GF-D8 (cell line): ENCODE results near the gene ODAD3.
"Not testable (repeated sequence)": the region's sequence is repeated elsewhere in the genome, so short reads cannot be mapped to it uniquely, and the experiment has no call there.

ENCODE experiments used
- DNase-seq: peaks from one replicate; lab custom pipeline; 2025; lab: John Stamatoyannopoulos, UW

The ODAD3 gene

DNA sequence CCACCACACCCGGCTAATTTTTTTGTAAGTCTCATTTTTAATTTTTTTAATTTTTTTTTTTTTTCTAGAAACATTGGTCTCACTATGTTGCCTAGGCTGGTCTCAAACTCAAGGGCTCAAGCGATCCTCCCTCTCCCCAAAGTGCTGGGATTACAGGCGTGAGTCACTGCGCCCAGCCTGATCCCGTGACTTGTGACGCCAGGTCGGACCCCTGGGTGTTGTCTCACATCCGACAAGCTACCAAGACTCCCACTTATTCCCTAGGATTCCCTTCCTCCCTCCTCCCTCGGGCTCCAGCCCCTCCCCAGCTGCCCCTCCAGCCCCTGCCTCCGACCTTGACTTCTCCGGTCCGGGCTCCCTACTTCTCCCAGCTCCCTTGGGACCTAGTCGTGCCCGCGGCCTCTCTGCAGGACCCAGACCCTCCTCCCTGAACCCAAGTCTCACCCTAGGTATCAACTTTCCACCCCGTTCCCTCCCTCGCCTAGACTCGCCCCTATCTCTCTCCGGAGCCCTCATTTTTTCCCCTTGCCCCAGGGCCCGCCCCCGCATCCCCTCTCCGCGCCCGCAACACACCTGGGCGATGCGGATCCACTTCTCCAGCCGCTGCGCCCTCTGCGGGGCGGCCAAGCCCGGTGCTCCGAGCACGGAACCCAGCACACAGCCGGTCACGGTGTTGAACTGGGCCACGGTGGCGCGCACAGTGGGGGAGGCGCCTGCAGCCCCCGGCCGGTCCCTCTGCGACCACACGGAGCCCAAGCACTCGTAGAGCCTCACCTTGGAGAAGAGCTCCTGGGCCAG, 28.9 kb downstream of the ODAD3 start:
- no peak for DNase-seq

DNA sequence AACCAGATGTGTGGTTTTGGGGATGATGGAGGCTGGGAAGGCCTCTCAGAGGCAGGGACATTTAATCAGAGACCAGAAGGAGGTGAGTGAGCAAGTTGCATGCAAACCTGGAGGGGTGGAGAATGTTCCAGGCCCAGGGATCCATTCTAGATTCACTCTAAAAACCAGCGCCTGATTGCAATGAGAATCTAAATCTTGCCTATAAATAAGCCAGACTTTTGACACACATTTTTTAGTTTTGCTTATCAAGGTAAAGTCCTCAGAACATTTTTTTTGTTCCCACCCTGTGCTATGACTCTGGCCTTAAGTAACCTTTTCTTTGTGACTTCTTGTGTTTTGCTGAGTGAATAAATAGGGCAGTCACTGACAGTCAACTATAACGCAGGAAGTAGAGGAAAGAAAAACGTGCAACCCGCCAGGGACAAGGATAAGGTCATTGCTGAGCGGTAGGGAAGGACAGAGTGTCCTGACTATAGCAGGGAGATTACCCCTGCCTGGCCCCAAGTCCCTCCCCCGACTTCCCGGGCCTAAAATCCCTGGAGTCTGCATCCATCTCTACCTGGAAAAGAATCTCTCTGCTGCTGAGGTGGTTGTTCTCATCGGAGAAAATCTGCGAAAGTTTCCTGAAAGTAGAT, 30.2 kb downstream of the ODAD3 start:
- DNase-seq = no peak

DNA sequence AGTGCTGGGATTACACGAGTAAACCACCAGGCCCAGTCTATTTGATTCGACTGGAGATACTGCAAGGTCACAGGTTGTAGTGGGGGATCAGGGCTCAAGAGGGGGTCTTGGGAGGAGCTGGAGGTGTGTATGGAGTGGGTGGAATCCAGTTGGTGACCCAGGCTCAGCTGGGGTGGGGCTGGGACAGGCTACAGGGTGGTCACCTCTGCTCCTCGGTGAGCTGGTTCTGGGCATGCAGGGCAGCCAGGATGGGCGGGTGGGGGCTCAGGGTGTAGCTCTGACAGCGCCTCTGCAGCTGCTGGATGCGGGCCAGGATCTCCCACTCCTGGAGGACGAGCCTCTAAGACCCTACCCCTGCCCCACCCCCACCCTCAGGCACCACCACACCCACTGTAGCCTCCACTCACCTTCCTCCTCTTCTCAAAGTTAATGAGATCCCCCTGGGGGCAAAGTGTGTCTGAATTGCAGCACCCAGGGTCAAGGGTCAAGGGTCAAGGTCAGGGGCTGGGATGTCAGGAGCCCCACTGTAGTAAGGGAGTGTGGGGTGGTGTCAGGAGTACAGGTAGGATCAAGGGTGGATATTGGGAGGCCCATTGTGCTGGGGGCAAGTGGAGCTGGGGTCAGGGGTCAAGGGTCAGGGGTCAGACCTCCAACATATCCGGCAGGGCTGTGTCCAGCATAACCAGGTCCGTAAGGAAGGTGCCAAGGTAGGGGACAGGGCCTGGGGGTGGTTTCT, 32.9 kb downstream of the ODAD3 start:
- DNase-seq = no peak

DNA sequence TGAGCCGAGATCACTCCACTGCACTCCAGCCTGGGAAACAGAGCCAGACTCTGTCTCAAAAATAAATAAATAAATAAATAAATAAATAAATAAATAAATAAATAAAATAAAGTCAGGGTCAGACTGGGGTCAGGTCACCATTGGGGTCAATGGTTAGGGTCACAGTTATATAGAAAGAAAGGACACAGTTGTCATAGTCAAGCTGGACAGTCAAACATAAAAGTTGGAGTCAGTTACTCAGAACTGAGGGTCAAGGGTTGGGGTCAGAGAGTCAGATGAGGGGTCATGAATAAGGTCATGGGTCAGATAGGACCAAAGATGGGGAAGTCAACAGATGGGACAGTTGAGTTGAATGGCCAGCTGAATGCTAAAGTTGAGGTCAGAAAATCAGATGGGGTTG, 34.1 kb downstream of the ODAD3 start:
- DNase-seq = no peak

DNA sequence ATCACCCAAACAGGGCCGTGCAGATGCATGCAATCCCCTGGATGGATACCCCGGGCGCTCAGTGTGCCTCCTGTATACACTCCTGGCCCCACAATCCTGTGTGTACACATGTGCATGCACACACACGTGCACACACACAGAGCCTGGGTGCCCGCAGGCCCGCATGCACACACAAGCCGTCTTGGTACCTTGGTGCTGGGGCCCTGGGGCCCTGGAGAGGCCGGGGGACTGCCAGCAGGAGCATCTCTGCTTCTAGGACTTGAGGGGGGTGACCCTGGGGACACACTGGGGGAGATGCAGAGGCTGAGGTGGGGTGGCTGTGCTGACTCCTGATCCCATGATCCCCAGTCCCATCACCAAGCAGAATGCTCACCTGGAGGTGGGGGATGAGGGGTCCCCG, 35.3 kb downstream of the ODAD3 start:
- no peak for DNase-seq

DNA sequence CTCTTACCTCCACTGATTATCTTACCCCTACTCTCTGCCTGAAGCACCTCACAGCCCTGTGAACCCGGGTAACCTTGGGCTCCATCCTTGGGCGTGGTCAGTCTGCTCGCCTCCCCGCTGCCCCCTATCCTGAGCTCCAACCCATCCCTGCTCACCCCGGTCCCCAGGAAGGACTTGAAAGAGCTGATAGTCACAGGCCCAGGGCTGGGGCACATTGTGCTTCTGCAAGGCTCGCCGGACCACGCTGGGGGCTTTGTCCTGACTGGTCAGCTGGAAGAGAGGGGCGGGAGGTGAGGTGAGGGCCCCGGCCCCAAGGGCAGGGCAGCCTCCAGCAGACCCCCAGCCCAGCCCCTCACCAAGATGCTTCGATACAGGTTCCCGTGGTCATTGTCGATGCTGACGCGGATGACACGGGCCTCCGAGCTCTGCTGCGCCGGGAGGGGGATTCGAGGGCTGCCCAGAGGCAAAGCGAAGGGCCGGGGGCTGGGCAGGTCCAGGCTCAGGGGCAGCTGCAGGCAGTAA, 37.8 kb downstream of the ODAD3 start:
- DNase-seq = no peak

DNA sequence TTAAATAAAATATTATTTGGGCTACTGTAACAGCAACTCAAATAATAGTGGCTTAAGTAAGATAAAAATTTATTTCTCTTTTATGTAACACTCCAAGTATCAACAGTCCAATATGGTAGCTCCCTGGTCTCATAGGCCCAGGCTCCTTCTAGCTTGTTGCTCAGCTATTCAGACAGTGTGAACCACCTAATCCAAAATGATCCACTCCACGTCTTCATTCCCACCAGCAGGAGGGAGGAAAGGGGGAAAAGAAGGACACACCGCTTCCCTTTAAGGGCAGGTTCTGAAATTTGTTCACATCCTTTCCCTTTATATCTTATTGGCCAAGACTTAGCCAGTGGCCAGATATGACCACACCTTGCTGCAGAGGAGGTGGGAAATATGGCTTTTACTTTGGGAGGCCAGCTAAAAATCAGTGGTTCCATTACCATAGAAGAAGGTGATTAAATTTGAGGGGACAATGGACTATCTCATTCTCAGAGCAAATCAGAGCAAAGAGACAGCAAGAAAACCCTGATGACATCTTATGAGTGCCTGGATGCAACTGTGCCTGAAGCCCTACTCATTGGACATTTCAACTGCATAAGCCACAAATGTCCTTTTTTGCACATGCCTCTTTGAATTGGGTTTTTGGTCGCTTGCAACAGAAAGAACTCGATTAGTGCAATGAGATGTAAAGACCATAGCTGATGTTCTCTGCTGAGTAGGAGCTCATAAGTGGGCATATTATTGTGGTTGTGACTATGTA, 43.8 kb downstream of the ODAD3 start:
- no peak for DNase-seq

DNA sequence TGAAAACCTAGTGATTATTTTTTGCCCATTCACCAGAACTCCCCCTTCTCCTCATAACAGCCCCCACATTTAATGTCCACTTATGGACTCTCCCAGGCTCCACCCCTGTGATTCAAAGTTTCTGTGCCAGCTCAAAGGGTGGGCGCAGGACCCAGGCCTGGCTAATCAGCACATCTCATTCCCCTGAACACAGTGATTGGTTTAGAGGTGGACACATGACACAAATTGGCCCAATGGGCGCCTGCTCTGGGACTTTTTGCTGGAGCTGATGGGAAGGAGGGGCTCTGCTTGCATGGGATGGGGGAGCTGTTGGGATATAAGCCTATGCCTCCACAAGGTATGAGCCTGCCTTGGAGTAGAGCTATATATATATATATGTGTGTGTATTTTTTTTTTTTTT, 44.6 kb downstream of the ODAD3 start:
- DNase-seq = no peak

DNA sequence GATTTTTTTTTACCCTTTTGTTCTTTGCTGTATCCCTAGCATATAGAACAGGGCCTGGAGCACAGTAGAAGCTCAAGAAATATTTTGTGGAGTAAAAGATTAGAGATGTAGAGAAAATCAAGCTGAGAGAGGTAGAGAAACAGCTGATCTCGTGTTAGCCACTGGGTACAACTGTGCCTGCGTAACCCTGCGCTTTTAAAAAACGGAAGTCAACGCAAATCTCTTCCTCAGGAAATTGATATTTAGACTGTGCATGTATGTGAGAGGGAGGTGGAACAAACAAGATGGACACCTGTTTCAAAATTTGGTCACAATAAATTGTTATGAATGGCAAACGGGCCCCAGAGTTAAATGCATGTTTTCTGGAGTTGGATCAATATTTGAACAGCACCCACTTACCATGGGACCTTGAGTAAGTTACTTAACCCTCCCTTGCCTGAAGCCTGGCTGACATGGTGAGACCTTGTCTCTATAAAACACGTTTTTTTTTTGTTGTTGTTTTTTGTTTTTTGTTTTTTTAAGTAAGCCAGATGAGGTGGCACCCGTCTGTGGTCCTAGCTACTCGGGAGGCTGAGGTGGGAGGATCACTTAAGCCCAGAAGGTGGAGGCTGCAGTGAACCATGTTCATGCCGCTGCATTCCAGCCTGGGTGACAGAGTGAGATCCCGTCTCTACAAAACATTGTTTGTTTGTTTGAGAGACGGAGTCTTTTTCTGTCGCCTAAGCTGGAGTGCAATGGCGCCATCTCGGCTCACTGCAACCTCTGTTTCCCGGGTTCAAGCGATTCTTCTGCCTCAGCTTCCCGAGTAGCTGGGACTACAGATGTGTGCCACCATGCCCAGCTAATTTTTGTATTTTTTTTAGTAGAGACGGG, 47.5 kb downstream of the ODAD3 start:
- DNase-seq = peak; percentile 4

DNA sequence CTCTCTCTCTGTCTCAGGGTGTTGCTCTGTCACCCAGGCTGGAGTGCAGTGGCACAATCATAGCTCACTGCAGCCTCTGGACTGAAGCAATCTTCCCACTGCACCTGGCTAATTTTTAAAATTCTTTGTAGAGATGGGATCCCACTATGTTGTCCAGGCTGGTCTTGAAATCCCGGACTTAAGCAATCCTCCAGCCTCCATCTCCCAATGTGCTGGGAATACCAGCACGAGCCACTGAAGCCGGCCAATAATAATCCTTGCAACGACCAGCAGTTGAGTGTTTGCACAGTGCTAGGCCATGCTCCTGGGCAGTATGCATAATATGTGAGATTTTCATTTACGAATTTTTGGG, 50.2 kb downstream of the ODAD3 start:
- DNase-seq = no peak

DNA sequence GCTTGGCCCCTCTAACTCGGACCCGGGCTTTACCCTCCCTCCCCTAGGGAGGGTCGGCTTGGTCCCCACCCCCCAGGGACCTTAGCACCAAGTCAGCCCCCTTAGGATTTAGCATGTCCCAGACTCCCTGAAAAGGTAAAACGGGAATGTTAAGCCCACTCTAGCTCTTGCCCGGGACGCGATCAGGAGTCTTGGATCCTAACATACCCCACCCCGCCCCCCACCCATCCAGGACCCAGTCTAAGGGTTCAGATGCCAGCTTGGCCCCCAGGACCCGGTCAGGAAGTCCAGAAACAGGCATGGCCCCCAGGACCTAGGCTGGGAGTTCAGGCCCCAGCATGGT, 51.2 kb downstream of the ODAD3 start:
- DNase-seq = no peak

DNA sequence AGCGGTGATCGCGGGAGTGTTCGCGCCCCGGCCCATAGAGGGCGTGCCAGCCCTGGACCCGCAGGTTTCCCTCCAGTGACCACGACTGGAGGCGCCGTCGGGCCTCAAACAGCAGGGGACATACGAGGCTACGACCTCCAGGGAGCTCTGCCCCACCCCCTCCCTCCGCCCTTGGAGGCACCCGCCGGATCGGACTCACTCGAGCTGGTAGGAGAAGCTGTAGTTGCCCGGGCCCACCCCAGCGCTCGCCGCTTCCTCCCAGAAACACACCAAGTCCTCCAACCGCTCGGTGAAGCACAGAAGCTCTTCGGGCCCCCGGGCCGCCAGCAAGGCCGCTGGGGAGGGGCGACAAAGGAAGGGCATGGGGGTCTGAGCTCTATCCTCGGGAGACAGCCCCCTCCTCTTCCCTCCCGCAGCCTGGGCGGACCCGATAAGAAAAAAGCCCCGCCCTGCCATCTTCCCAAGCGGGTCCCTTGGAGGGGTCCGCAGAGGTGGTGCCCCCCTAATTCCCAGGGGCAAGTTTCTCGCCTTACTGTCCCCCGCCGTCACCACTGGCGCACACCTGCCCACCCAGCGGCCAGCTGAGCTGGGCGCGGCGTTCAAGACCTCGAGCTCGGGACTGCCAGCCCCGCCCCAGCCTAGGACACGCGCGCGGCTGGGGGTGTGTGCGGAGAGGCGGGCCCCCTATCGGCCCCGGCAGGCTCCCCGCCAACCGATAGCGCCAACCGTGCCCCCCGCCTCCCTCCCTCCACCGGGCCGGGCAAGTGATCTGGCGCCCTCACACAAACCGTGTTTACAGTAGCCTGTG, 51.8 kb downstream of the ODAD3 start:
- no peak for DNase-seq

DNA sequence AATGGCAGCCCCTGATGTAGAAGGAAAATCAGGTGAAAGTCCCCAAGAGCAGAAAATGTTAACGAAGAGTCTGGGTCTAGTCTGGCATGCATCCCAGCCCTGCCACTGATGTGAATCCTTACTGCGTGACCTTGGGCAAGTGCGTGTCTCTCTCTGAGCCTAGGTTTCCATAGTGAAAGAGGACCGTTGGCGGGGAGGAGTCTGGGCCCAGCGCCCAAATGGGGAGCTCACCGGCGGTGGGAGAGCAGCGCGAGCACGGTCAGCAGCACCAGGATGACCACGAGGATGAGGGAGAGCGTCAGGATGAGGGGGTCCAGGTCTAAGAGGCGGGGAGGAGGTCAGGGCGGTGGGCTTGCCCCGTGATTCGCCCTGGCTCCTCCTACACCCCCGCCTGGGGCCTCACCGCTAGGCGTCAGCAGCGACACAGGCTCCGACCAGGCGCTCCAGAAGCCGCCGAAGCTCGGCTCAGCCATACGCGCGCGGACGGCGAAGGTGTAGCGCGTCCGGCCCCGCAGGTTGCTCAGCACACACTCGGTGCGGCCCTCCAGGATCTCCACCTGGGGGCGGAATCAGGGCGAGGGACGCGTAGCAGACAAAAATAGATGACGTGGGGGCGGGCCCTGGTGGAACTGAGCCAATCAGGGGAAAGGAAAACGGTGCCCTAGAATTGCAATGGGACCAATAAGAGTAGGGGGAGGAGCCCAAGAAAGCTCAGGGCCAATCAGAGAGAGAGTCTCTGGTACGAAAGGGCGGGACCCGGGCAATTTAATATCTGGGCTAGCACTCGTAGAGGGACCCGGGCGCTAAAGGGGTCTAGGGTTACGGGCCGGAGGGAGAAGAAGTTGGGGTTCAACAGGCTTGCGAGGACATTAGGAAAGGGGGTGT, 54.0 kb downstream of the ODAD3 start:
- DNase-seq = peak; percentile 80

DNA sequence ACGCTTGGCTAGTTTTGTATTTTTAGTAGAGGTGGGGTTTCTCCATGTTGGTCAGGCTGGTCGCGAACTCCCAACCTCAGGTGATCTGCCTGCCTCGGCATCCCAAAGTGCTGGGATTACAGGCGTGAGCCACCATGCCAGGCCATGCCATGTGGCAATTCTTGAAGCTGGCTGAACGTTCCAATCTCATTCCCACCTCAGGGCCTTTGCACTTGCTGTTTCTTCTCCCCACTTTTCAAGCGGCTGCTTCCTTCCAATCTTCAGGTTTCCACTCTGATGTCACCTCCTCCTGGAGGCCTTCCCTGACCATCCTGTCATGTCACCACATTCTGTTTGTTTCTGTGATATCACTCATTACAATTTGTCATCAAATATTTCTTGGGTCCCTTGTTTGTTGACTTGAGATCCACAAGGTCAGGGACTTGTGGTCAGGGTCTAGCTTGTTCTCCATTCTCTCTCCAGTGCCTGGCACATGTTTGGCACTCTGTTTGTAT, 55.0 kb downstream of the ODAD3 start:
- DNase-seq = no peak

DNA sequence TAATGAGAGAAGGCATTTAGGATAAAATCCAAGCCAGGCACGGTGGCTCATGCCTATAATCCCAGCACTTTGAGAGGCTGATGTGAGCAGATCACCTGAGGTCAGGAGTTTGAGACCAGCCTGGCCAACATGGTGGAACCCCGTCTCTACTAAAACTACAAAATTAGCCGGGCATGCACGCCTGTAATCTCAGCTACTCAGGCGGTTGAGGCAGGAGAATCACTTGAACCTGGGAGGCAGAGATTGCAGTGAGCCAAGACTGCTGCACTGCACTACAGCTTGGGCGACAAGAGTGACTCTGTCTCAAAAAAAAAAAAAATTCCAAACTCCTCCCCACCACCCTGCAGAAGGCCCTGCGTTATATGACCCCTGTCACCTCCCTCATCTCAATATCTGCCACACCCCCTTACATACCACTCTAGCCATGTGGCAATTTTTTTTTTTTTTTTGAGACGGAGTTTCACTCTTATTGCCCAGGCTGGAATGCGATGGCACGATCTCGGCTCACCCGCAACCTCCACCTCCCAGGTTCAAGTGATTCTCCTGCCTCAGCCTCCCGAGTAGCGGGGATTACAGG, 55.6 kb downstream of the ODAD3 start:
- not testable (repeated sequence) for DNase-seq

DNA sequence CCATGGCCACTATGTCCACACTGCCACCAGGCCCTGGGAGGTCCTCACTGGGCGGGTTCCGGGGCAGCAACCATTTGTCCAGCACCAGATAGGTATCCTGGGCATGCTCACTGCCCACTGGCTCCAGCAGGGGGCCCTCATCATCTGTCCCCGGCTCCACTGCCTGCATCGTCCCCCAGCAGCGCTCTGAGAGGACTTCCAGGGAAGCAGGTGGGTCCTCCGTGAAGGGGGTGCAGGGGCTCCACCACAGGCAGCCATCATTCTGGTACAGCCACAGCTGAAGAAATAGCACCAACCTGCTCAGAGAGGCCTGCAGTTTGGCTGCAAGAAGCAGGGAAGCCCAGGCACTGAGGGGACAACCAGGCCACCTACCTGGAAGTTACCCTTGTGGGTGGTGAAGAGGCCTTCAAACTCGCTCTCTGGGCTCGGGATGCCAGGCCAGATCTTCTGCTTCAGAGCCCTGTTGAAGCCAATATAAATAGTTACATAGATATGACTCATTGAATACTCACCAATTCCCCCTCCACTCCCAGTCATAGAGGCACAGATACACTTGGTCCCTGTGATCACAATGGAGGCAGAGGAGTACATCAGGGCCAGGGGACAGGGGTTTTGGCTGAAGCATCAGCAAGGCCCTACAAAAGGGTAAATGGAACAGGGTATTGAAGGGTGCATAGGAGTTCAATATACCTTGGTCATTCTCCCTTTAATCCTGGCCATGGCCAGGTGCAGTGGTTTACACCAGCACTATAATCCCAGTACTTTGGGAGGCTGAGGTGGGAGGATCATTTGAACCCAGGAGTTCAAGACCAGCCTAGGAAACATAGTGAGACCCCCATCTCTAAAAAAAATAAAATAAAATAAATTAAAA, 56.4 kb downstream of the ODAD3 start:
- DNase-seq = no peak

DNA sequence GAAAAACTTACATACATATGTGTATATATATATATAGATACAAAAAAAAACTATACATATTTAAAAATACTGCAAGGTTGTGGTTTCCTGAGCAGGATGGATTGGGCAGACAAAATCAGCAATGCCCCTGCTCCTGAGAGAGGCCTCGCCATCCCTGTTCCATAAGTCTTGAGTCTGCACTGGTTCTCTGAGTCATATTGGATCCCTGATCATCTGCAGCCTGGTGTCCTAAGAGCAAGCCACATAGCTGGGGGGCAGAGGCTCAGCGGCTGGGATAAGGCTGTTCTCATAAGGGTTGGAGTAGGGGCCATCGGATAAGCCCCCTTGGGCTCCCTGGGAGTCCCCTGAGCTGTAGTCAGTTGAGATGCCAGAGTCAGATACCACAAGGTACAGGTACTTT, 57.2 kb downstream of the ODAD3 start:
- no peak for DNase-seq

DNA sequence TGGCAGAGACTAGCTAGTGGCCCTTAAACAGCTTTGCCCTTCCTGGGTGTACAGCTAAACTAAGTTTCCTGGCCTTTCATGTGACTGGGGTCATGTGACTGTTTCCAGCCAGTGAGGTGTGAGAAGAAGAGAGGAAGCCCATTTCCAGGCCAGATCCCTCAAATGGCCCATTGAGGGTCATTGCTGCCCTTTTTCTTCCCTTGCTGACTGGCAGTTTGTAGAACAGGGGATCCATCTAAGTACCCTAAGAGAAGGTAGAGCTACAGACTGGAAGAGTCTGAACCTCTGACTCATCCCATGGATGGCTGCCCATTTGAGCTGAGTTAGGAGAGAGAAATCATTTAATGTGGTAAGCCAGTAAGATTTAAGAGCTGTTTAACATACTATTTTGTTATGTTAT, 57.7 kb downstream of the ODAD3 start:
- DNase-seq = peak; percentile 23
